HUES64 (cell line): ENCODE data around the gene SLC5A6.

Experiments
- H3K27ac ChIP-seq: 2 replicates; pipeline ENCODE4 v1.7.0; 2013; ENCODE audit warnings: low read depth, low read length, inconsistent platforms
- H3K27me3 ChIP-seq: 2 replicates; pipeline ENCODE4 v1.6.1; 2013; ENCODE audit warnings: mild to moderate bottlenecking, low read length; ENCODE audit not compliant: insufficient read depth
- H3K36me3 ChIP-seq: 2 replicates; pipeline ENCODE4 v1.6.1; 2013; ENCODE audit warnings: mild to moderate bottlenecking, low read length; ENCODE audit not compliant: insufficient read depth
- H3K4me1 ChIP-seq: 2 replicates; pipeline ENCODE4 v1.6.1; 2013; ENCODE audit warnings: mild to moderate bottlenecking, low read length, moderate library complexity; ENCODE audit not compliant: insufficient read depth
- H3K4me3 ChIP-seq: 2 replicates; pipeline ENCODE4 v1.5.1; 2013; ENCODE audit warnings: mild to moderate bottlenecking, low read length, moderate library complexity
- H3K9ac ChIP-seq: 2 replicates; pipeline ENCODE4 v1.6.1; 2013; ENCODE audit warnings: mild to moderate bottlenecking, low read depth, low read length
- H3K9me3 ChIP-seq: 2 replicates; pipeline ENCODE4 v1.6.1; 2013; ENCODE audit warnings: low read depth, low read length; ENCODE audit not compliant: insufficient read depth
- WGBS: fragments of 150-250, 120-280 bp; methylation state at CpG from one replicate; pipeline ENCODE4 v1.1.7; 2013; ENCODE audit warnings: missing lambda C conversion rate; 5-methylcytosine and 5-hydroxymethylcytosine counted together

The SLC5A6 gene

DNA sequence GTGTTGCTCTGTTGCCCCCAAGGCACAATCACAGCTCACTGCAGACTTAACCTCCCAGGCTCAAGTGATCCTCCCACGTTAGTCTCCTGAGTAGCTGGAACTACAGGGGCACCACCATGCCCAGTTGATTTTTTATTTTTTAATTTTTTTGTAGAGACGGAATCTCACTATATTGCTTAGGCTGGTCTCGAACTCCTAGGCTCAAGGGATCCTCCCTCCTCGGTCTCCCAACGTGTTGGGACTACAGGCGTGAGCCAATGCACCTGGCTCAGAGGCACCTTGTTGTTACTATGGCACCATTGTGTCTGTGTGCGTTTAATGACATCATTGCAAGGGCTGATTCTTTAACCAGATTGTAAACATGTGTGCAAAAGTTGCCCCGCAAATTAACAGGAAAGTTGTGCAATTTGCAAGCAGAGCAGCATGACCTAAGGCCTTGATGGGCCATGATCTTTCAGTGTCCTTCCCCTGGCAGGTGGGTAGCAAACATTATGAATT, 40.7 kb downstream of the SLC5A6 start:
- 88% methylated on average over 8 of the region's 8 CpGs for WGBS

DNA sequence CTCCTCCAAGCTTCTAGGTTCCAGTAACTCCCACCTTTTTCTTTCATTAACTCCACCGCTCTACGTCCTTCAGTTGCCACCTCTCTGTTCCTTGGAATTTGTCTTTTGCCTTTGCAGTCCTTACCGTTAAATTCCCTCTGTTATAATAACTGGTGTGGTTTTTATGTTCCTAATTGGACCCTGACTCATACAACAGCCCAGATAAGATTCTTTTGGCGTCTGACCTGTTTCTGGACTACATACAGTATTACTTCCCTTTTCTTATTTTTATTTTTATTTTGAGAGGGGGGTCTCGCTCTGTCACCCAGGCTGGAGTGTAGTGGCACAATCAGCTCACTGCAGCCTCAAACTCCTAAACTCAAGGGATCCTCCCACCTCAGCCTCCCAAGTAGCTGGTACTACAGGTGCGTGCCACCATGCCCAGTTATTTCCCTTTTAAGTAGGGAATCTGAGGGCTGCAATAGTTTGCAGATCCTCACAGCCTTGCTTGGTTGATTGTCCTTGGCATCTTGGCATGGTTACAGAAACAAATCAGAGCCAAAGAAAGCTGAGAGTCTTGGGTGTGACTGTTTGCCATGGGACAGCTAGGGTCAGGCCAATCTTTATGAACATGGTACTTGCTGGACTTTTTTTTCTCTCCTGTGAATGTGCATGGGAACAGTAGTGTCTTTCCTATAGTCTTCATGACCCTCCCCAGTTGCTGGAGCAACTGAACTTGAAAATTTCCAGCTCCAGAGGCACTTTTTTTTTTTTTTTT, 41.3 kb downstream of the SLC5A6 start:
- Histone ChIP-seq H3K27ac (no peak overlapping the region), H3K9me3 (no peaks in the 10 kb centered on the region), H3K4me3 (no peak overlapping the region), H3K36me3 (no peaks in the 10 kb centered on the region), H3K4me1 (no peaks in the 10 kb centered on the region), H3K9ac (no peak overlapping the region), H3K27me3 (peaks cover 19% of the 10 kb centered on the region)
- WGBS = 75% methylated on average over 5 of the region's 6 CpGs

More for the DNA sequence above, 40.7 kb downstream of the SLC5A6 start:
- H3K9ac ChIP-seq = no peak overlapping the region
- no peaks in the 10 kb centered on the region for H3K36me3 ChIP-seq
- H3K9me3 ChIP-seq = no peaks in the 10 kb centered on the region
- no peaks in the 10 kb centered on the region for H3K4me1 ChIP-seq
- H3K4me3 ChIP-seq = no peak overlapping the region
- H3K27ac ChIP-seq = no peak overlapping the region
- peaks cover 19% of the 10 kb centered on the region for H3K27me3 ChIP-seq

DNA sequence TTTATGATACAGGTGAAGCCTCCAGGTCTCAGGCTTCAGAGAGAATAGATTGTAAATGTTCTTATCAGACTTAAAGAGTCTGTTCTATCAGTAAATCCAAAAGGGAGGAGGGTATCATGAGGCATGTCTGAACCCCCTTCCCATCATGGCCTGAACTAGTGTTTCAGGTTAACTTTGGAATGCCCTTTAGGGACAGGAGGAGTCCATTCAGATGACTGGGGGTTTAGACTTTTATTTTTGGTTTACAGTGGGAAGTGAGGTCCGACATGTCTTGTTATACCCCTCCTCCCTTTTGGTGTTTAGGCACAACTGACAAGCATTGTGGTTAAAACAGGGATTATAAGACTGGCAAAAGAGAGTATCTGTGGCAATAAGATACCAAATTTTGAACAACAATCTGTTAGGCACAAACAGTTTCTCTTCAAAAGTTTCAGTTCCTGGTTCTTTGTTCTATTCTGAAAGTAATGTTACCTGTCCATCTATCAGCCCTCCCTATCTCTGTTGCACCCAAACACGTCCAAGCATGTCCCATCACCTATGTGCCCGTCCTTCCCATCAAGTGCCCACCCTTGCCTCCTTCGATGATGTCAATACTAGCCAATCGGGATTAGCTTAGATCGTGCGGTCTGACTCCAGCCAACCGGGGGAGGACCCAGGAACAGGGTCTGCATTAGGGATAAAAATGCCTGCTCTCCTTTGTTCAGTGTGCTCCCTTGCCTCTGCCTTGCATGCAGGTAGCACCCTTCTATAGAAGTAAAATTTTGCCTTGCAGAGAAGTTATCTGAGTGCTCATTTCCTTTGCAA, 46.9 kb downstream of the SLC5A6 start:
- Histone ChIP-seq H3K27ac (no peak overlapping the region), H3K4me3 (no peak overlapping the region)
- WGBS = 93% methylated on average over 8 of the region's 8 CpGs

DNA sequence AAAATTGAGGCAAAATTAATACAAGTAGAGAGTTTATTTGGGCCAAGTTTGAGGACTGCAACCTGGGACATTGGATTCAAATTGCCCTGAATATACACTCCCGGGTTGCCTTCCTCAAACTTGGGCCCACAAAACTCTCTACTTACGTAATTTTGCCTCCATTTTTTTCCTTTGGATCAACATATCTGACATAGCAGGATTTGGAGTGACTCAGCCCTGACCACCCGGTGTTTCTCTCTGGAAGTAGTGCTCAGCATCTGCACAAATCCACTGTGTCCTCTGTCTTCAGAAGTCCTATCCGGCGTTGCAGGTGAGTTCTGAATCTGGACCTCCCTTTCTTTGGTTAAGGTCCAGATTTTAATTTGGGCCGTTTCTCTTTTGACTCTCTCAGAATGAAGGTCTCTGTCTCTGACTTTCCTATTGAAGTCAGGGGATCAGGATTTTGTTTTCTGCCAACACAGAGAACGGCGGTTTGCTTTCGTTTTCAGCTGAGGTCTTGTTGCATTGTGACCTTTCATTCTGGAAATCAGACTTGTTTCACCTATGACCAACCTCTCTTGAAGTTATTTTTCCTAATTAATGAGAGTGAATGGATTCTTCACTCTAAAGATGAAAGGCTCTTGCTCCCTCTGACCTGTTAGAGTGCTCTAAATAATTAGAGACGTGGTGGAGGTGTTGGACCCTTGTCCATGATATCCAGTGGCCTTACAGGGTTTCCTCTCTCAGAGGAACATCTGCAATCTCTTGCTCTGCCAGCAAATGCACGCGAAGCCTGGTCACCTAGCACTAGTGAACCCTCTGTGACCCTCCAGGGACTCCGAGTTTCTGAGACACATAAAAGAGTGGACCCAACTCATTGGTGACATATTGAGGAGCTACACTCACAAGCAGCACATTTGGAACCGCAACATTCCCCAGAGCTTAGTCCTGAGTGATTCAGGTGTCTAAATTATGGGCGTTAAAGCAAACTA, 49.6 kb downstream of the SLC5A6 start:
- no peak overlapping the region for H3K9ac ChIP-seq
- H3K4me1 ChIP-seq = no peaks in the 10 kb centered on the region
- no peak overlapping the region for H3K4me3 ChIP-seq
- no peak overlapping the region for H3K27ac ChIP-seq
- H3K9me3 ChIP-seq = no peaks in the 10 kb centered on the region
- 93% methylated on average over 15 of the region's 15 CpGs for WGBS
- no peaks in the 10 kb centered on the region for H3K27me3 ChIP-seq
- no peaks in the 10 kb centered on the region for H3K36me3 ChIP-seq

More for the DNA sequence above, 46.9 kb downstream of the SLC5A6 start:
- peaks cover 2% of the 10 kb centered on the region; the same call in 1 of the 2 replicates for H3K27me3 ChIP-seq
- no peaks in the 10 kb centered on the region for H3K9me3 ChIP-seq
- no peaks in the 10 kb centered on the region for H3K4me1 ChIP-seq
- H3K9ac ChIP-seq = no peak overlapping the region
- no peaks in the 10 kb centered on the region for H3K36me3 ChIP-seq

DNA sequence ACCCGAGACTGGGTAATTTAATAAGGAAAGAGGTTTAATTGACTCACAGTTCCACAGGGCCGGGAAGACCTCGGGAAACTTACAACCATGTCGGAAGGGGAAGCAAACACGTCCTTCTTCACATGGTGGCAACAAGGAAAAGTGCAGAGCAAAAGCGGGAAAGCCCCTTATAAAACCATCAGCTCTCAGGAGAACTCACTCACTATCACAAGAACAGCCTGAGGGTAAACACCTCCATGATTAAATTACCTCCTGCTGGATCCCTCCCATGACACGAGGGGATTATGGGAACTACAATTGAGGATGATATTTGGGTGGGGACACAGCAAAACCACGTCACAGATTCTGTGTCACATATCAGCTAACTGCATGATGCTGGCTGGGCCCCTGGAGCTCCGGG, 51.9 kb downstream of the SLC5A6 start:
- no peaks in the 10 kb centered on the region for H3K9me3 ChIP-seq
- H3K27me3 ChIP-seq = no peaks in the 10 kb centered on the region
- WGBS = 91% methylated on average over 9 of the region's 9 CpGs

DNA sequence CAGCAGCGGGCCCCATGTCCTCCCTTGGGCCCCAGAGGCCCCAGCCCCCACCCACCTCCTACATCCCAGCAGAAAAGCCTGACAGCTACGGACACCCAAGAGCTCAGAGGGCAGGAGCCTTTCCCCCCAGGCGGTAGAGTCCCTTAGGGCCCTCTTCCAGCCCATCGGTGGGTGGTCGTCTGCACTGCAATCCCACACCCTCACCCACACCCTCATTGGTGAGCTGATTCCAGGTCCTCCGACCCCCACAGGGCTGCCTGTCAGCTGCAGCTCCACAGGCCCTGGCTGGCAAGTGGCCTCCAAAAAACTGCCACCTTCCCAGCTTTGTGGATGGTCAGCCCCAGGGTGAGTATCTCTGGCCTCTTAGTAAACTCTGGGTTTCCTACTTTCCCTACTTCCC, 52.8 kb downstream of the SLC5A6 start:
- no peak overlapping the region for H3K4me3 ChIP-seq
- no peaks in the 10 kb centered on the region for H3K27me3 ChIP-seq
- no peaks in the 10 kb centered on the region for H3K4me1 ChIP-seq
- no peak overlapping the region for H3K27ac ChIP-seq
- H3K9ac ChIP-seq = no peak overlapping the region
- no peaks in the 10 kb centered on the region for H3K36me3 ChIP-seq
- no peaks in the 10 kb centered on the region for H3K9me3 ChIP-seq
- 92% methylated on average over 6 of the region's 6 CpGs for WGBS

More for the DNA sequence above, 51.9 kb downstream of the SLC5A6 start:
- no peak overlapping the region for H3K4me3 ChIP-seq
- H3K9ac ChIP-seq = no peak overlapping the region
- no peaks in the 10 kb centered on the region for H3K36me3 ChIP-seq
- H3K4me1 ChIP-seq = no peaks in the 10 kb centered on the region
- H3K27ac ChIP-seq = no peak overlapping the region

DNA sequence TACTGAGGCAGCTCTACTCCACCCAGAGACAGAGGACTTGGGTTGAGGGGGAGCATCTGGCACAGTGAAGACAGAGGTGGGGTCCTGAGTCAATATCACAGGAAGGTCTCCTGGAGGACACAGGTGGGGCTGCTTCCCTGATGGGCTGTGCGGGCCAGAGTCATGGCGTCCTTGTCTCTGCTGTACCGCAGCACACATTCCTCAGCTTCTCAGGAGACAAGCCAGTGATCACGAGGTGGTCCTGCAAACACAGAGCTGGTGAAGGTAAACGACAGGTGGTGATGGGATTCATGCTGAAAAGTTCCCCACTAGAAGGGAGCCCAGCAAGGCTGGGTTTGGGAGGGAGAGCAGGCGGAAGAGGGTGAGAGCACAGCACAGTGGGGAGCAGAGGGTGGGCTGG, 53.6 kb downstream of the SLC5A6 start:
- no peaks in the 10 kb centered on the region for H3K4me1 ChIP-seq
- no peak overlapping the region for H3K27ac ChIP-seq
- no peak overlapping the region for H3K9ac ChIP-seq
- no peaks in the 10 kb centered on the region for H3K36me3 ChIP-seq
- no peaks in the 10 kb centered on the region for H3K27me3 ChIP-seq
- WGBS = 87% methylated on average over 6 of the region's 6 CpGs
- no peak overlapping the region for H3K4me3 ChIP-seq
- no peaks in the 10 kb centered on the region for H3K9me3 ChIP-seq

DNA sequence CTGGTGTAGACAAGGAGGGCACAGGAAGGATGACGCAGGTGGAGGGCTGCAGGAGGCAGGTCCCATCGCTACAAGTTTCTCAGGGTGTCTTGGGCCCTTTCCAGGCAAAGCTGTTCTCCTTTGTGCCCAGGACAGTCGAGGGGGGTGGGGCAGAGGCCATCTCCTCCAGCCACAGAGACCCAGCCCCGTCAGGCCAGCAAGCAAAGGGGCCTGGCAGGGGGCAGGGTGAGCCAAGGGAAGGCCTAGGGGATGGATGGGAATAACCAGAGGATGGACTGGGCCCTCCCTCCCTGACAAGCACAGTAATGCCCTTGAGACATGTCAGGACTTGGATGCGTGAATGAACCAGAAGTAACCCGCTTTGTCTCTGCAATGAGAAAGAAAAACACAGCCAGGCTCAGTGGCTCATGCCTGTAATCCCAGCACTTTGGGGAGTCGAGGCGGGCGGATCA, 57.0 kb downstream of the SLC5A6 start:
- Histone ChIP-seq H3K4me1 (no peaks in the 10 kb centered on the region), H3K9me3 (no peaks in the 10 kb centered on the region), H3K27me3 (no peaks in the 10 kb centered on the region), H3K9ac (no peak overlapping the region), H3K36me3 (no peaks in the 10 kb centered on the region), H3K4me3 (no peak overlapping the region), H3K27ac (no peak overlapping the region)
- 90% methylated on average over 9 of the region's 9 CpGs for WGBS

DNA sequence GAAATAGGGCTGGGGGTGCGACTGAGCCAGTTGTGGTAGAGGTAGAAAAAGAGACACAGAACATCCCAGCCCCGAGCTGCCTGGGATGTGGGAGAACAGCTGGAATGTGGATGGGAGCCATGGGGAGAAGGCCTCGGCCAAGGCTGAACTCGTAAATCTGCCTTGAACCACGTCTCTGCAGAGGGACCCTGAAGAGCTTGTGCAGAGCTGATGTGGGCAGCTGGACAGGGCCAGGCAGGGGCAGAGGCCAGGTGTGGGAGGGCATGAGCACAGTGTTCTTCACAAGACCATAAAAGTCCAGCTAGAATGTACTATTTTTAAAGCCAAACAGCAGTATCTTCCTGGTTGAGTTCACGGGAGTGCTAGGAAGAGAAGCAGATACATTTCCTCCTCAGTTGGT, 57.6 kb downstream of the SLC5A6 start:
- Histone ChIP-seq H3K36me3 (no peaks in the 10 kb centered on the region), H3K4me3 (no peak overlapping the region), H3K27me3 (no peaks in the 10 kb centered on the region), H3K9ac (no peak overlapping the region), H3K4me1 (no peaks in the 10 kb centered on the region), H3K27ac (no peak overlapping the region), H3K9me3 (no peaks in the 10 kb centered on the region)
- 91% methylated on average over 6 of the region's 6 CpGs for WGBS

DNA sequence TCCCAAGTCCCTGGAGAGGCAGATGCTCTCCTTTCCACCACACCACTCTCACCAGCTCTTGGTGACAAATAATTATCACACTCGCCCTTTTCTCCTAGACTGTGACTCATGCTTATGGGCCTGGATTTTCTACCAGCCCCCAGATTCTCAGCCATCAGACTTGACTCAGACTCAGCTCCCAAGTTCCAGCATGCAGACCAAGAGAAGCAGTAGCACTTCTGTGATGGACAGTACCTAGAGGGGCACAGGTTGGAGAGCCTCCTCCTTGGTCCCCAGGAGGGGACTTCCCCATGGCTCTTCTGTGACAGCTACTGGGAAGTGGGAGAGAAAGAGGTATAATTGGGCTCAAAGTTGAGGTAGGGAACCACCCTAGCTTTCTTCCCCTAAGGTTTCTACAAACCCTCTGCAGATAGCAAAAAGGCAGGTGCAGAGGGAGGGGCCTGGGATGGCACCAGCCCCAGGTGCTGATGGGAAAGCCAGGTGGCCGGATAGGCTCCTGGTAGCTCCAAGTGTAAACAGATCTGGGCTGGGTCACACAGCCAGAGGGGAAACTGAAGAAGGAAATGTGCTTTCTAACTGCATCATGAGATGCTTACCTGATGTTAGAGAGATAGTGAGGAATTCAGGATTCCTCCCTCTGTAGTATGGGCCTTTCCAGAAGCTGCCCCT, 59.1 kb downstream of the SLC5A6 start:
- H3K27ac ChIP-seq = no peak overlapping the region
- H3K9ac ChIP-seq = no peak overlapping the region
- H3K4me3 ChIP-seq = no peak overlapping the region
- 87% methylated on average over 2 of the region's 2 CpGs for WGBS
- H3K27me3 ChIP-seq = no peaks in the 10 kb centered on the region
- no peaks in the 10 kb centered on the region for H3K9me3 ChIP-seq
- H3K4me1 ChIP-seq = no peaks in the 10 kb centered on the region
- H3K36me3 ChIP-seq = no peaks in the 10 kb centered on the region
